ENCODE data around the gene TRA2B. TPM values are rescaled to one million over a fixed set of nuclear protein-coding genes. Genes with fewer than 3 reads are reported as not detected.

Gene TRA2B
- total RNA-seq, 1 donor from 2014 or later, result 132 TPM

DNA sequence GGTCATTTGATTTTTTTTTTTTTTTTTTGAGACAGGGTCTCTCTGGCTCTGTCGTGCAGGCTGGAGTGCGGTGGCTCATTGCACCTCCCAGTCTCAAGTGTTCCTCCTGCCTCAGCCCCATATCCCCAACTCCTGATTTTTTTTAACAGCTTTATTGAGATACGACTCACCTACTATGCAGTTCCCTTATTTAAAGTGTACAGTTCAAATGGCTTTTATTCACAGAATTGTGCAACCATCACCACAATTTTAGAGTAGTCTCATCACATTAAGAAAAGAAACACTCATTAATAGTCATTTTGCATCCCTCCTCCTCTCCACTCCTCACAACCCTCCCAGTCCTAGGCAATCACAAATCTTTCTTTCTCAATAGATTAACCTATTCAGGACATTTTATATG is 1.9 kb upstream of the TRA2B start:
- no peak for DNase-seq (ENCODE audit: low spot score)
- Mint-ChIP-seq H3K9me3 (ENCODE audit: unreplicated experiment) (no peaks in the 10 kb centered on the region), H3K4me3 (ENCODE audit: unreplicated experiment) (no peak overlapping the region), H3K4me1 (ENCODE audit: unreplicated experiment) (peaks cover 20% of the 10 kb centered on the region), H3K27me3 (ENCODE audit: unreplicated experiment) (peaks cover 18% of the 10 kb centered on the region), H3K27ac (ENCODE audit: unreplicated experiment) (no peak overlapping the region), H3K36me3 (ENCODE audit: low read depth, unreplicated experiment) (peaks cover 18% of the 10 kb centered on the region)
- TF ChIP-seq, protein P1, sequence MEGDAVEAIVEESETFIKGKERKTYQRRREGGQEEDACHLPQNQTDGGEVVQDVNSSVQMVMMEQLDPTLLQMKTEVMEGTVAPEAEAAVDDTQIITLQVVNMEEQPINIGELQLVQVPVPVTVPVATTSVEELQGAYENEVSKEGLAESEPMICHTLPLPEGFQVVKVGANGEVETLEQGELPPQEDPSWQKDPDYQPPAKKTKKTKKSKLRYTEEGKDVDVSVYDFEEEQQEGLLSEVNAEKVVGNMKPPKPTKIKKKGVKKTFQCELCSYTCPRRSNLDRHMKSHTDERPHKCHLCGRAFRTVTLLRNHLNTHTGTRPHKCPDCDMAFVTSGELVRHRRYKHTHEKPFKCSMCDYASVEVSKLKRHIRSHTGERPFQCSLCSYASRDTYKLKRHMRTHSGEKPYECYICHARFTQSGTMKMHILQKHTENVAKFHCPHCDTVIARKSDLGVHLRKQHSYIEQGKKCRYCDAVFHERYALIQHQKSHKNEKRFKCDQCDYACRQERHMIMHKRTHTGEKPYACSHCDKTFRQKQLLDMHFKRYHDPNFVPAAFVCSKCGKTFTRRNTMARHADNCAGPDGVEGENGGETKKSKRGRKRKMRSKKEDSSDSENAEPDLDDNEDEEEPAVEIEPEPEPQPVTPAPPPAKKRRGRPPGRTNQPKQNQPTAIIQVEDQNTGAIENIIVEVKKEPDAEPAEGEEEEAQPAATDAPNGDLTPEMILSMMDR (IDR thresholded peaks at IDR 0.05; ENCODE audit: unreplicated experiment), result no peak

DNA sequence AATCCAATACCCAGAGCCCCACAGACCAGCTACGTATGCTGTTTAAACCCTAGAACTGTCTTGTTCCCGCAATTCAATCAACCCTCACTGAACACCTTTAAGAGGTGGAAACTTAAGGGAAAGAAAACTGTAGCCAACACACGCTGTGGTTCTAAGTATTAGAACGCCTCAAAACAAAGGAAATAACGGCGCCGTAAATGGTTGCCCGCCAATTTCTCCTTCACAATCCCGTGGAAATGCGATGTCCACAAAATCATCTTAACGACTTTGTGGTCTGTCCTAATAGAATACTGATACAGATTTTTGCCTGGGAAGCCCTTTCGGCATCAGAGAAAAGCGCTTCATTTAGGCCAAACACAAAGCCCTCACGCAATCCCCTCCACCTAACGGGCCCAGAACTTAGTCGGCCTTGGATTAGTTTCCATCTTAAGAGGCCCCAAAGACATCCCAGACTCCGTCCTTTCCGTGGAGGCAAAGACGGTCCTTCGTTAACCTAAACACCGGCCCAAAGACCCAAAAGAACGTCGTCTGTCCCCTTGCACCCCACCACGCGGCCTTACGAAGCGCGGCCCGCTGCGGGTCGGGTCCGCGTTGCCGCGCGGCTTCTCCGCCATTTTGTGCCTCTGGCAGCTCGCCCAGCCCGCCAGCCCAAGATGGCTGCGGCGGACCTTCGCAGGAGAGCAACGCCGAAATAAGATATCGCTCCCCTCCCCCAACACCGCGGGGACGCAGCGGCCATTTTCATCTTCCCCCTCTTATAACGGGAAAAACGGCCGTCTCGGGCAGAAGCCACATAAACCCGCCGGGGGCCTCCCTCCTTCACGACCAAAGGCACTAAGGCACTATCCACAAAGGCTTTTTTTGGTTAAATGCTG is 763 bp downstream of the TRA2B start:
- Mint-ChIP-seq H3K27me3 (ENCODE audit: unreplicated experiment) (peaks cover 18% of the 10 kb centered on the region), H3K4me3 (ENCODE audit: unreplicated experiment) (peak overlapping the region; percentile 100), H3K4me1 (ENCODE audit: unreplicated experiment) (peaks cover 39% of the 10 kb centered on the region), H3K27ac (ENCODE audit: unreplicated experiment) (peak overlapping the region; percentile 100), H3K36me3 (ENCODE audit: low read depth, unreplicated experiment) (peaks cover 18% of the 10 kb centered on the region), H3K9me3 (ENCODE audit: unreplicated experiment) (no peaks in the 10 kb centered on the region)
- DNase-seq (ENCODE audit: low spot score), result peak; percentile 88
- TF ChIP-seq, protein P1 (IDR thresholded peaks at IDR 0.05; ENCODE audit: unreplicated experiment), result no peak

DNA sequence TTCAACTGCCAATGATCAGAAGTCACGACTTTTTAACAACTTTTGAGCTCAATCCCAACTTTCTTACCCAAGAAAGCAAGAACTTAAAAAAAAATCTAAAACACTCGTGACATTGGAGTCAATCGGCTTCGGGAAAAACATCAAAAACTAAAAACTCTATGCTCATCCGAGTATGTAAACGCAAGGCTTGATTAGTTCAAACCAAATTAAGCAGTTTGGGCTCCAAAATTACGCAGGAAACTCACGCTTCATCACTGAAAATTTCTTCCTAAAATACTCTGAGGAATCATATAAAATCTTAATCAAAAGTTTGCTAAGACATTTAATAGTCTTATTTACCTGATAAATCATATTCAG is 1.6 kb downstream of the TRA2B start:
- TF ChIP-seq, protein P1 (IDR thresholded peaks at IDR 0.05; ENCODE audit: unreplicated experiment), result no peak
- peaks cover 20% of the 10 kb centered on the region for H3K36me3 Mint-ChIP-seq (ENCODE audit: low read depth, unreplicated experiment)
- peak overlapping the region; percentile 100 for H3K27ac Mint-ChIP-seq (ENCODE audit: unreplicated experiment)
- no peak for DNase-seq (ENCODE audit: low spot score)
- no peaks in the 10 kb centered on the region for H3K9me3 Mint-ChIP-seq (ENCODE audit: unreplicated experiment)
- peaks cover 13% of the 10 kb centered on the region for H3K27me3 Mint-ChIP-seq (ENCODE audit: unreplicated experiment)
- peak overlapping the region; percentile 100 for H3K4me3 Mint-ChIP-seq (ENCODE audit: unreplicated experiment)
- peaks cover 47% of the 10 kb centered on the region for H3K4me1 Mint-ChIP-seq (ENCODE audit: unreplicated experiment)

DNA sequence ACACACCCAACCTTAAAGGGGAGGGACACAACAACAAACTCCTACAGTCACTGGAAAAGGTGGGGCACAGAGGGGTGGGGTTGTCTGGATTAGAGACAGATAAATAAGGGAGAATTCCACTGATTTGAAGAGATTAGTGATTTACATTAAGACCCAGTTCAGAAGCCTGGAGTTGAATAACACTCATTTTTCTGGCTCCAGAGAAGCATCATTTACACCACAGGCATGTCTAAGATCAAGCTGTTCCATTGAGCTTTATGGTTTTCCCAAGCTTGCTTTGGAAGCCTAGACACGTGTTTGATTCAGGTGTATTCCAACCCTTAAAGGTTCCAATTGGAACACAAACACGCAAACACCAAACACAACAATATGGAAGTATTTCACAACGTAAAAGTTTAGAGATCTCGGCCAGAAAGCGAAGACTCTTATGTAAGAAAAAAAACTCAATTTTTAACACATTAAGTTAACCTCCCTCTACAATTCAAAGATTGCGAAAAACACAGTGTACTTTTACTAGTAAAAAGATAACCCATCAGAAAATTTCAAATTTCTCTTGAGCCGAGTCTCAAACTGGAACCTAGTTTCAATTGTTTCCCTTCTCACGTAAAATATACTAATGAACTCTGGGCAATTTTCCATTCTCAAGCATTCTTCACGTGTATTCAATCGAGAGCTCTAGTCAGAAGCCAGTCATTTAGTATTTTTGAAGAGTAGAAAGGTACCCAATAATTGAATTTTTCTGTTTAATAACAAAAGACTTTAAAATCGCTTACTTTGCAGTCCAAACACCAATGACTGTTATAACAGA is 2.1 kb downstream of the TRA2B start:
- H3K9me3 Mint-ChIP-seq (ENCODE audit: unreplicated experiment), result no peaks in the 10 kb centered on the region
- peaks cover 24% of the 10 kb centered on the region for H3K36me3 Mint-ChIP-seq (ENCODE audit: low read depth, unreplicated experiment)
- peaks cover 13% of the 10 kb centered on the region for H3K27me3 Mint-ChIP-seq (ENCODE audit: unreplicated experiment)
- H3K27ac Mint-ChIP-seq (ENCODE audit: unreplicated experiment), result peak overlapping the region; percentile 100
- no peak for DNase-seq (ENCODE audit: low spot score)
- TF ChIP-seq, protein P1 (IDR thresholded peaks at IDR 0.05; ENCODE audit: unreplicated experiment), result no peak
- peak overlapping the region; percentile 100 for H3K4me3 Mint-ChIP-seq (ENCODE audit: unreplicated experiment)
- H3K4me1 Mint-ChIP-seq (ENCODE audit: unreplicated experiment), result peaks cover 53% of the 10 kb centered on the region

All from endothelial cell (in vitro differentiated cells).